Tongue (tissue), 2 donors: ENCODE results near the gene COQ3. TPM values are rescaled to one million over a fixed set of nuclear protein-coding genes. Genes with fewer than 3 reads are reported as not detected.
"Not testable (repeated sequence)": the region's sequence is repeated elsewhere in the genome, so short reads cannot be mapped to it uniquely, and the experiment has no call there.

Experiments used
- DNase-seq: peaks from one replicate; pipeline ENCODE4 v3.0.0-alpha.2; 2015
- total RNA-seq: library from RNA; depleted of rRNA; stranded (reverse); fragments of >200 nt; gene quantifications from one replicate; pipeline ENCODE4 v1.2.3, GENCODE V29; 2014

The COQ3 gene
- total RNA-seq, 1 donor from 2014 or later: 10.9 TPM

DNA sequence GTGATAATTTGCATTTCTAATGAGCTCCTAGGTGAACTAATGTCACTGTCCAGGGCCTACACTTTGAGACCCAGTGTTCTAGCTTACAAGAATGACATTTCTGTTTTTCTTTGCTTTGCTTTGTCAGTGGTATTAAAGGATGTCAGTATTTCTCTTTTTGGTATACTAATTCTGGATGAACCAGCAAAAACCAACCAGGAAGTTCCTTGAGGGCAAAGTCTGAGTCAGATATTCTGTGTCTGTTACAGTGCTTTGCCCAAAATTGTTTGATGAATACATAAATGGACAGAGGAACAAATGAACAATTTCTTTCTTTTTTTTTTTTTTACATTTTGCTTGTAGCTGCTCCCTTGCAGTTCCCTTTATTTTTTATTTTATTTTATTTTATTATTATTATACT lies 15.4 kb downstream of the COQ3 start:
- DNase-seq: no peak

DNA sequence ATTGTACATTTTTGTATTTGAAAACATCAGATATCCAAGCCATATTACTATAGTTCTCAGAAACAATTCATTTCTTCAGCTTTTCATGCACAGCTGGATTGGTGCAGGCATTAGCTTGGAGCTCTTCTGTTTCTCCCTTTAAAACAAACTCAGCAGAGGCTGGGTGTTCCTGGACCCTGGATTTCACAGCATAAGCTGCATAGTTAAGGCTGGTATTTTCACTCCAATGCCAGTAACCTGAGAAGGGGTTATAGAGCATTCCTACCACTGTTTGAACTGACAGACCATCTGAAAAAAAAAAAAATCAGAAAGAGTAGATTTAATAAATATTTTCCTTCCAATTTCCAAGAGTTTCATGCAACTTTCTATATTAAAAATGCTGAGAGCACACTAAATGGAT lies 24.5 kb downstream of the COQ3 start:
- no peak for DNase-seq

DNA sequence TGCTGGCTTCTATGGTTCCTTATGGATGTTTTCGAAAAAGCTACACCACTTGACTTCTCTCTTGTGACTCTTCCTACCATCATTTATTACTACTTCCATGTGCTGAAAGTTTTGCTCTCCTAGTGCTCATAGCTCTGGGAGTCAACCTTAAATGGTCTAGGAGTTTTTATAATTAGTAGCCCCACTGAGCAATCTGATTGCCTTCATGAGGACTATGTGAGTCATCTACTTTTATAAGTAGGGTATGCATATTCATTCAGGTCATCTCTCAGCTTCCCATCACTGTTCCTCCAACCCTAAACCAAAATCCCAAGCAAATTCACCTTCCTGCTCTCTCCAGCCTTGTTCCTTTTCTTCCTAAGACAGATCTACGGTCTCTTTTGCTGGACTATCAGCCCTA lies 27.1 kb downstream of the COQ3 start:
- DNase-seq: no peak

DNA sequence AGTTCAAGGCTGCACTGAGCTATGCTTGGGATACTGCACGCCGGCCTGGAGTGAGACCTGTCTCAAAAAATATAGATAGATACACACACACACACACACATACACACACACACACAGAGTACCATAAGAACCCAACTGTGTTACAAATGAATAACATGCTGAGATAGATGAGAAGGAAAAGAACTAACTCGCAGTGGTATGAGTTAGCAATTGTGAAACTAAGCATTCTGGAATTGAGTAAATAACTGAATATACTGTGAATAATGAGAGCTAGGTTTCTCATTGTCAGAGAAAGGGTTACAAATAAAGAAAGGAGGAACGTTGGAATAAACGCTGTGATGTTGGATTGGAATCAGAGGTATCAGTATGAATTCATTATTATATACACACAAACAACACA lies 30.0 kb downstream of the COQ3 start:
- no peak for DNase-seq

DNA sequence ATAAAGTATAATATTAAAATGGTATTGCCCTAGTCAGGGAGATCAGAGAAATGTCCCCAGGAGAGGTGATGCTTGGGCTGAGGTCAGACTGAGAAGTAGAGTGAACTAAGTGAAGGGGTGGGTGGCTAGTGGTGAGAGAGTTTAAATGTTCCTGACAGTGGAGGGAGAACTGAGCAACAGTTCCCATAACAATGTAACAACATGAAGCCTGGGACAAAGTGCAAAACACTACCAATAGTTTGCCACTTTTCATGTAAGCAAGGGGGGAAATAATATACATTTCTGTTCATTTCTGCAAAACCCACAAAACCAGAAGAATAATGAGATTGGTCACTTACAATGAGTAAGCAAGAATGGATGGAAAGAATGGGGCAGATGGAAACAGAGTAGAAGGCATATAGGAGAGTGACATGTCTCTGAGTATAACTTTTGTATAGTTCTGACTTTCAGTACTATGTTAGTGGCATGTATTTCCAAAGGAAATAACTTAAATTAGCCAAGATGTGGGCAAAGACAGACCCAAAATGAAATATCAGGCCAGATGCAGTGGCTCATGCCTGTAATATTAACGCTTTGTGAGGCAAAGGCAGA lies 31.2 kb downstream of the COQ3 start:
- DNase-seq: no peak

DNA sequence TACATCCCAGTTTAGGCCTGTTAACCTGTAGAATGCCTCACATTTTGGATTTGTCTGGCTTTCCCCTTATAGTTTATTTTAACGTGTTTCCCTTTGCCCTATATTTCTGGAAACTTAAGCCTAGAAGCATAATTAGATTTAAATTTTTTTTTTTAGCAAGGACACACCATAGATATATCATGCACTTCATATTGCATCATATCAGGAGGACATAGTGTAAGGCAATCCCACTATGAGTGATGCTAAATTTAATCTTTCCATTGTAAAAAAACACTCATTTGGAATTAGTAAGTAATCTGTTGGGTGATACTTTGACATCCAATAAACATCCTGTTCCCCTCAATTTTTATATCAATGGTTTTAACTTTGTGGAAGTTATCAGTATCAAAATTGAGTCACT lies 34.2 kb downstream of the COQ3 start:
- DNase-seq: no peak

DNA sequence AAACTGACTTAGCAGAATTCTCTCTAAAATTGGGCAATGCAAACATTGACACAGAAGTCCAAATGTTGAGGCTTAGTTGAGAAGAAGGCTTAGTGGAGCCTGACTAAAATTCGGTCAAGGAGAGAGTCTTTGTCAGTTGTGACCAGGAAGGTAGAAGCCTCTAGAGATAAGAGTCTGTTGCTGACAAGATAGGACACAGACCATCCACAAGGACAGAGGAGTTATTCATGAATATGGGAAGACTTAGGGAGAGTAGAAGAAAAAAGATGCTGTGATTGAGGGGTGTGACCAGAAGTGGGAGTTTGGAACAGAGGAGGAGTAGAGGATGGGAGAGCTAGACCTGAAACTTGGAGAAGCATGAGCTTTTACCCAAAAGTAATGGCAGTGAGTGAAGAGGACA lies 37.4 kb downstream of the COQ3 start:
- DNase-seq: no peak

DNA sequence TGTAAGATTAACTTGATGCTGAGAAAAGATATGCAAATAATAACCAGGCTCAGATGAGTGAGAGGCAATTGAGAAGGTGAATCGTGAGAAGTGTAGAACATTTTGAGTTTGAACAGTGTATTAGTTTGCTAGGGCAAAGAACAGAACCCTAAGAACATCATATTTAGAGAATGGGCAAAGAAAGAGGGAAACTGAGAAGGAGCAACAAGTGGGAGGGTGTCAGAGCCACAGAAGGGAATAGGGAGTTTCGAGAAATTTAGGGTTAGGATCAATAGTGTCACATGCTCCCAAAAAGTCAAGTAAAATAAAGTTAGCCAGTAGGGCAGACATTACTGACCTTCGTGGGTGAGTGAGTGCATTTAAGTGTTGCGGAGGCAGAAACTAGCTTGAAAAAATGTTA lies 39.0 kb downstream of the COQ3 start:
- DNase-seq: no peak

DNA sequence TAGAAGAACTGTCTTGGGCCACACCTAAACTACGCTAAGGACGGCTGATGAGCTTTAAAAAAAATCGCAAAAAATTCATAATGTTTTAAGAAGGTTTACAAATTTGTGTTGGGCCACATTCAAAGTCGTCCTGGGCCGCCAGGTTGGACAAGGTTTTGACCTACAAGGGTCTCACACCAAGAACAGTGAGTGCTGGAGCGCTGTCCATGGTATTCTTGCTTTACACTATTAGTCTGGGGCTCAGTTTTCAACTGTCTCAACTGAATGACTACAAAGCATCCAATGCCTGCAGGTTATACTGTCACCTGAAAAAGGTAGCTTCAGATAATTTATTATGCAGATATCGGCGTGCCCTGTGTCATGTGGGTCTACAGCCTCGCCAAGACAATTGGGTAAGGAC lies 40.9 kb downstream of the COQ3 start:
- peak; percentile 18 for DNase-seq

DNA sequence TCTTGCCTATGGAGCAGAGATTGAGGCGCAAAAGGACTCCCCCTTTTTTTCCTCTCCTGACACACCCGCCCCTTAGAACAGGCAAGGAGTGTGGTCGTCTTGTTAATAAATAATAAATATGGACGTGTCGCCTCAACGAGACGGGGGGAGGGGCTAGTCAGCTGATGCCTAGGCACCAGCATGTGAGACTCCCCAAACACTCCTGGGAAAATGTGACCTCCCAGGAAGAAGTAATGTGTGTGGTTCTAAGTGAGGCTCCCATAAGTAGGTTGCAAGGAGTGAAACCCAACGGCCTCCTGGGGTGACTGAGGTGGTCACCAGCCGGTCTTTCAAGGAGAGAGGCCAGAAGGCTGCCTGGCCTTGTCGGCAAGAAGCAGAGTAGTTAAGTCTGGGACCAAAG lies 43.4 kb downstream of the COQ3 start:
- DNase-seq: no peak

DNA sequence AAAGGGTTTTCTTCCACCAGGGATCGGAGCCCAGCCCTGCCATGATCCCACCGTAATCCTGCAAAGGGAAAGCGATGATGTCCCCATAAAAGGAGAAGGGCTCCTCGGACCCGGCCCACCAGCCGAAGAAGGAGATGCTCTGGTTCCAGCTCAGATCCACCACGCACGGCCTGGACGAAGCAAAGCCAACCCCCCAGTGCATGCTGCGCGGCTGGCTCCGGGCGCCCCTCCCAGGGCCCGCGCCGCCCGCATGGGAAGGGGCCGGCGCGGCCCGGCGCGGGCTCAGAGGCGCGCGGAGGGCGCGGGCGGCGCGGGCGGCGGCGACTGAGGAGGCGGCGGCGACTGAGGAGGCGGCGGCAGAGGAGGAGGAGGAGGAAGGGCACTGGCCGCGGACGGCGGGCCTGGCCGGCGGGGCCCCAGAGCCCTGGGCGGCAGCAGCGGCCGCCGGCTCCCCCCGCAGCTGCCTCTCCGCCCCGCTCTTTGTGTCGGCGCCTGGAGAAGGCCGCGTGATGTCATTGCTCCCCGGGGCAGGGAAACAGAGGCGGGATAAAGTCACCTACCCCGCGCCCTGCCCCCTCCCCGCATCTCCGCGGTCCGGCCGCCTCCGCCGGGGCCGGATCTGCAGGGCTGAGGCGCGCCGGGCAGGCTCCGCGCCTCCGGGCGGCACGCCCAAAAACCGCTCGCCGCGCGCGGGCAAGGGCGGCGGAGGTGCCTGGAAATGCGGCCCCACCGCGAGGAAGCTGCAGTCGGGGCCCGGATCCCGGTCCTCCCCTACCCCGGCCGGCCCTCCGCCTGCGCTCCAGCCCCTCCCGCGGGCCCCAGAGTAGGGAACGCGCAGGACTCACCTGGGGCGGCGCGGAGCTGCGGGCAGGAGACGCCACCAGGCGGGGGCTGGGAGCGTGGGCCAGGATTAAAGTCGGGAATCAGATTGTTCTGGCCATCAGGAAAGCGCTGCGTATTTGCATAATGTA lies 44.5 kb downstream of the COQ3 start, which contains the start of gene FAXC:
Gene FAXC (minus strand): TSS at position 504 of the 971 bp plus-strand sequence. CDS start 302 bp downstream, at position 202.
- peak; percentile 68 for DNase-seq

DNA sequence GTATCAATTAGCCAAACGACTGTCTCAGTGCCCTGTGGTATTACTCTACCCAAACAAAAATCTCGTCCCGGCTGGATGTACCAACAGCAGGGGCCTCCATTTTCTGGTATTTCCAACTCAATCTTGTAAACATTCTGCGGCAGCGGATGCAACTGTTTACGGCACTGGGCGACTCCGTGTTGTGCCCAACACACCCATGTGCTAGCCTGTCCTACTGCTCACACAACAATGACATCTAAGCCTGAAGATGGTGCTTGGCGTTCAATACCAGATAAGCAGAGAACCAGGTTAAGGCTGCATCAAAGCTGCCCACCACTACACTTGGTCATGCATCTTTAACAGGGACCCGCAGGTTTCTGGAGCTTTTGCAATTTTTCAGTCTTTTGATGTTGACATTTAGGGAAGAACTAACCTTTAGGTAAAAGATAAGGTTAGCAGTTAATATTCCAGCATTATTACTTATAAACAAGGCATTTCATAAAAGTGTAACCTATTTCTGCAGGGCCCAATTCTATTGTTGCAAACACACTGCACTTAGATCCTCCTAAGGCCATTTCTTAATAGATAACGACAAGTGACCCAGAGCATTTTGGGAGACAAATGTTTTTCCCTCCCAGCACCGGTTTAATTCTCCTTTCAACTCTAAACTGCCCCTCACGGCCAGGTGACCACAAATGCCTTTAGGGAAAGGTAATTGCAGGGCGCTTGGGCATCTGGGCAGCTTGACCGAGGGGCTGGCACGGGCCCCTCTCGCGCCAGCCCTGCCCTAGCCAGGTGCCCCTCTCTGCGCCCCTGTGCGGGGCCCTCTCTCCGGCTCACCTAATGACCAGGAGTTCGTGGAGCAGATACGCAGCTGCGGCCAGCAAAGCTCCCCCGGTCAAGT lies 45.5 kb downstream of the COQ3 start:
- peak; percentile 6 for DNase-seq

DNA sequence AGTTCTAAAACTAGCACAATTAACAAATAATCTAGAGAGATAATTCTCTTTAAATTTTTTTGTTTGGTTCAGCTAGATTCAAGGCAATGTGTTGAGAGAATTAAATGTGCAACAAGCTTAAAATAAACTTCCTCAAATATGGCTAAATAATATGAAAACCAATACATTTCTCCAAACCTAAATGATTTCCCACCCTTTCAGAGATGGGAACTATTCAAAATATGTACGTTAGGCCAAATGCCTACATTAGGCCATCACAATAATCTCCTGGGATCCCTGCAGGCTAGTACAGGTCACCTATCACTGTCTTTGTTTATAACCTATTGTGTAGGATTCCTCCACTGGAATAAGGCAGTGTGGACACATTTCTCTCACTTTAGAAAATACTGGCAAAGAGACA lies 46.2 kb downstream of the COQ3 start:
- no peak for DNase-seq

DNA sequence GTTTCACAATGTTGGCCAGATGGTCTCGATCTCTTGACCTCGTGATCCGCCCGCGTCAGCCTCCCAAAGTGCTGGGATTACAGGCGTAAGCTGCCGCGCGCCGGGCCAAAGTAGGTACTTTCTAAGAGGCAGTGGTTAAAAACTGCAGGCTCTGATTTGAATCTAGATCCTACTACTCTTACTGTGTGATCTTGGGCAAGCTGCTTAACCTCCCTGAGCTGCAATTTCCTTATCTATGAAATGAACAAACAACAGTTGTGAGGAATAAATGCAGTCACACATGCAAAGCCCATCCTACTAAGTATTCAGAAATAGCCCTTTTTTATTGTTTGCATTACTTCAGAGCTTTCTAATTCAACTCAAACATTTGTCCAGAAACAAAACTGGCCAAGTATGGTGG lies 47.4 kb downstream of the COQ3 start:
- DNase-seq: no peak

DNA sequence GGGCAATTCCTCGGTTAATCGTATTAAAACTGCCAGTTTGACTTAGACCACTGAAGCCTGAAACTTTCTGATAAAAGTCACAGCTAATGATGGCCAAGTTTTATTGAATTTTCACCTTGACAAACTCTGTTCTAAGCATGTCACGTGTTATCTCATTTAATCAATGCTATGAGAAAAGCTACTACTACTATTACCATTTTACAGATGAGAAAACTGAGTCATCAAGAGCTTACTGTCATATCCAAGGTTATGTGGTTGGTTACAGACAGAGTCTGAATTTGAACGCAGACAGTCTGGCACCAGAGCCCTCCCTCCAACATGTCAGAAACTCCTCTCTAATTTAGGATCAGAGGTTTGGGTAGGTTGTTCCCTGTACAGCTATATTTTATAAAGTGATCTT lies 48.8 kb downstream of the COQ3 start:
- DNase-seq: no peak

DNA sequence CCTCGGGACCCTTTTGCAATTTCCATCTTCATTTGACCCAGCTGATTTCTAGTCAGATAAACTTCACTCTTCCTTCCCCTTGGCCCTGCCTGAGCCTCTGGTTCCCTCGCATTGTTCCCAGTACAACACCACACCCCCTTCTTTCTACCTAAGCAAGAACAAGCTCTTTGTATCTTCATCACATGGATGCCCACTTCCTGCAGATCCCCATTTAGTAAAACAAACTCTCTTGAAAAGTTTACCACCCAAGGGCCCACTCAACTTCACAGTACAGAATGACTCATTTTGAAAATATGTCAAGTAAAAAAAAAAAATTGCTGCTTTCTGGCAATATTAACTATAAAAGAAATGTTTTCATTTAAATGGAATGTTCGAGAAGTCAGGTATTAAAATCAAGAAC lies 49.7 kb downstream of the COQ3 start:
- no peak for DNase-seq

DNA sequence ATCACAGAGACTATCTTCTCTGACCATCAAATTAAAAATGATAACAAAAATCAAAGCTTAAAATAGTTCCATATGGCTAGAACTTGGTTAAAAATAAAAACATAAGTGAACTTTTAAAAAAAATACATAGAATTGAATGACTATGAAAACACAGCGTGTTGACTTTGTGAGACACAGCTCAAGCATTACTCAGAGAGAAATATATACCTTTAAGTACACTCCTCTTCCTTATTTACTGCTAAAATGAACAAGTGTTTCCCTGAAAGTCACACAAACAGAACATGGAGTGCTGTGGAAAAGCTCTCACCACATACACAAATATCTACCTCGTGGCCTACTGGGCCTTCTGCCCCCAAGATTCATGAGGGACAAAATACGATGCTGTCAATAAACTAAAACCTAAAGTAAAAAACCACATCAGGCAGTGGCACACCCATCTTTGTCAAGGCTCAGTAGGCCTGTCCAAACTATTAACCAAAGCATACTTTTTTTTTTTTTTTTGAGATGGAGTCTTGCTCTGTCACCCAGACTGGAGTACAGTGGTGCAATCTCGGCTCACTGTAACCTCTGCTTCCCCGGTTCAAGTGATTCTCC lies 52.0 kb downstream of the COQ3 start:
- no peak for DNase-seq

DNA sequence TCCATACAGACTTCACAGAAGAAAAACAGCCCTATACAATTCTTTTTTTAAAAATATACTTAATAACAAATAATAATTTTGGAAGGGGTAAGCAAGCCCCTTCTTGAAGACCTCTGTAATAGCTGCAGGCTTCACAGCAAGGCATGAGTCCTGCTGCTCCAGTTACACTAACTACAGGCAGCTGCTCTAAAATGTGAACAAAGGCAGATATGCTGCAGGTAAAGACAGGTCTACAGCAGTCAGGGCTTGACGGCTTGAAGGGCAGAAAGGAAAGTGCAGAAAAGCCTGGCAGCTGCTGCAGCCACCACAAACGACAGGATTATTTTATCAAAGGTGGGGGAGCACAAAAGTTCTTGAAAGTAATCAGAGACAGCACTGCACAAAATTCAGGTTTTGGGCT lies 55.8 kb downstream of the COQ3 start:
- DNase-seq: peak; percentile 31

DNA sequence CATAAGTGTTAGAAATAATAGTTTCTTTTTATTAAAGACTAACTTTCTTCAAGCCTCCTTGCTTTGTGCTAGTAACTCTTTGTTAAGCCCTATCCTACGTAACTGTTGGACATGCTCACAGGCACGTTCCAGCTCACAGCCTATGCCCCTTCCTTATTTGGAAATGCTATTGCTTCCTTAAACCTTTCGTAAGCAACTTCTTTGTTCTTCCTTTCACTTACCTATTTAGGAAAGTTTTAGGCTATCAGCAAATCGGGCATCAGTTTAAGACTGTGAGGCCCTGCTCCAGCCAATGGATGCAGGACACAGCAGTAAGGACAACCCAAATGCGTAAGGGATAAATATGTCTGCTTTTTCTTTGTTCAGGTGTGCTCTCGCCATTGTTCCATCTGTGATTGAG lies 58.7 kb downstream of the COQ3 start:
- not testable (repeated sequence) for DNase-seq

DNA sequence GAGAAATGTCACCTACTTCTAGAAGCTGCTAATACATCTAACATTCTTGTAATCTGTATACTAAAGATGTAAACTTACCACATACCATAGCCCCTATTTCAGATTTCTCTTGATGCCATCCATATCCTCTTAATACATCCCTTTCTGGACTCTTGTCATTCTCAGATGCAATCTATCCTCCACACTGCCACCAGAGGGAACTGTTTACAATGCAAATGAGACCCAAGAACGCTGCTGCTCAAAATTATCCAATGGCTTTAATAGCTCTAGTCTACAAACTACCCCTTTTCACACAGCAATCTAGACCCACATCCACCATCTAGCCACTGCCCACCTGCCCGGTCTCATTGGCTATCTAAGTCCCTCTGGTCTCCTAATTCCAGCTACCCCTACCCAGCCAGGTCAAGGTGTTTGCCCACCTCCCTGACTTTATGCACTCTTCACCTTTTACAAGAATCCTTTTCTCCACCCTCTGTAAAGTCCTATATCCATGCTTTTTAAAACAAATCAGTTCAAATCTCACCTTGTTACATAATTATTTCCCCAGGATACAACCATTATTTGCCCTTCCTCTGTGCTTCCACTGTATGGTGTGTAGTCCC lies 59.4 kb downstream of the COQ3 start:
- DNase-seq: peak; percentile 40

DNA sequence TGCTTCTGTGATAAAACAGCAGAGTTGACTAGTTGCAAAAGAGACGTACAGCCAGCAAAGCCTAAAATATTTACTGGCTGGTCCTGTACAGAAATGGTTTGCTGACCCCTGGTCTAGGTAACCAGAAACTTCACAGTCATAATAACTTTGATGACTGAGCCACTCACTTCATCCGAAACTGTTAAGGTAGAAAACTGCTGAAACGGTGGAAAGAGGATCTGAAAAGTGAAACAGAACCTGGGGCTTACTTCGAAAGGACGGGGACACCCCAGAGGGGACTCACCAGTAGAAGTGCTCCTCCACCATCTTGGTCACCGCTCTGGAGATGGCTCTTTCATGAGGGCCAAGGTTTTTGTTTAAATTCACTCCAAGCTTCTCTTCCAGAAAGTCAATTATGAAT lies 60.9 kb downstream of the COQ3 start:
- DNase-seq: no peak

DNA sequence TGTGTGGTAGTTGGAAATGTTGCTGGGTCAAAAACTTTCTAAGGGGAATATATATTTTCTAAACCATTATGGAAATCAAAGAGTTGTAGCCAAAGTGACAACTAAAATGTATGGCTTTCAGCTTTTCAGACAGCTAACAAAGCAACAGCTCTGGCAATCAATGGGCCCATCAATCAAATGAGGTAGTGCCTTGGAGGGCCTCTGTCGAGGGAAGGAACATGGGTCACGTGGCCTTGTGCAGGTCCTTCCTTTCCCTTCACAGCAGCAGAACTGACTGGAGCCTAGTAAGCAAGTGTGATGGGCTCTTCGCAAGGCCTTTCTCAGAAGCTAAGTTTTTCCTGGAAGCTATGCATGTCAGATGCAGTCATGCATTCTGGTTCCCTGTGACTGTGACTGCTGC lies 62.5 kb downstream of the COQ3 start:
- no peak for DNase-seq
